DMS53 treated with DMSO at 0.1 percent for 48 hours (cell line): Measurements from ENCODE around the gene TCF4.

Experiments used
- DNase-seq: peaks from one replicate; lab custom pipeline; 2025; ENCODE audit not compliant: unreplicated experiment; lab: John Stamatoyannopoulos, UW

TCF4 gene

DNA sequence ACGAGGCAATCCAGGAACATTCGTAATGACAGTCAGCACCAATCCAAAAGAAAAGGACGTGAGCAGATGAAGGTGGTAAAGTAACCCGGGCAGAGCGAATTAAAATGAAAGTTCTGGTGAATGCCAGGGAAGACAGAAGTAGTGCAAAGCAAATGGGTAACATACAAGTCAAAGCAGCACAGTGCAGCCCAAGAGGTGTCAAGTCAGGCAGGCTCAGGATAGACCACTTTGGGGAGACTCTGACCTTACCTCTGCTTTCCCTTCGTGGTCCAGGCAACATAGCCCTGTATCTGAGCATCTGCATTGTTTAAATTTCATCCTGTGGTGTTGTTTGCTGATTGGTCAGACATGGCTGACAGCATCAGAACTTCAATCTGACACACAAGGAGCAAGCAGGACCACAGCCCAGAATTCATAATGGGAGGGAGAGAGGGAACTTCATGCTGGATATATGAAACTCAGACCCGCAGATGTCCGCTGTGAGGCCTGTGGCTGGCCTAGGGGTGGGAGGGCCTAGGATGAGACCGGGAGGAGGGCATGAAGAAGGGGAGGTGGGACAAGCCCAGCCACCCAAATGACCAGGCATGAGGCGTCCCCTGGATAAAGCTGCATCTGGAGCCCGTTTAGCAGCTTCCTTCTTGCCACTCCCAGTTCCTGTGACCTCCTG lies 285.7 kb downstream of the TCF4 start:
- no peak for DNase-seq

DNA sequence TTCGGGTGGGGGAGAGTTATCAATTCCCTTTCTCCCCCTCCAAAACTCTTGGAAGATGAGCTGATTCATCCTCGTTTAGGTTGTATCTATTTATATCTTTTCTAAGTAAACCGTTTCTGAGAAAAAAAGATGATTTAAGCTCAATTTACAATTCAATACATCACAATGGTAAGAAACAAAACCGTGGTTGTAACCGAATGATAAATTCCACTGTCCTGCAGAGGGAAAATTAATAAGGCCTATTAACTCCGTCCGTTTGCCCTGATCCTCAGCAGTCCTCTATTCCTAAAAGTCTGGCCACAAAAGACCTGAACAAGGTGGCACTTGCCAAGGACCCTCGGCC lies 286.2 kb downstream of the TCF4 start:
- DNase-seq, result no peak

DNA sequence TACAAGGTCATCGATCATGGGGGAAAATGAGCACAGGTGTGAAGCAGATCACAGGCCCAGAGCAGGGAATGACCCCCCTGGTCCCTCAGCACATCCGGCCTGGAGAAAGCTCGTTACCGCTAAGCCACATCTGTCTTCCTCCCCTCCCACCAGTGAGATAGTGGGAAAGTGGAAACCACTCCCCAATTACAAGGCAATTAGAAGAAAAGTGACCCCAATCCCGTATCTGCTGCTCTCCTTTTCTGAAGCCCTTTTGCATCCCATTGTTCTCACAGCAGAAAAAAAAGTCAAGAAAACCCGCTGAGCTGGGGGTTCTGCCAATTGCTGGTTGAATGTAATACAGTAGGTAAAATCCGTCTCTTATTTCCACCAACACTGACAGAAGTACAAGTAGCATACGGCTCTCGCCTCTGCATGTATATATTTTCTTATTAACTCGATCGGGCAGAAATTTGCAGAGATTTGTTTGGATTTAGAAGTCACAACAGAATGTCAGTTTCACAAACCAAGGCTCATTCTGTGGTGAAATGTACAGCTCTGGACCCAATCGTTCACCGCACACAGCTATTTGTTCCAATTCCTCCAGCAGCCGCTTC lies 287.0 kb downstream of the TCF4 start:
- DNase-seq, result no peak

DNA sequence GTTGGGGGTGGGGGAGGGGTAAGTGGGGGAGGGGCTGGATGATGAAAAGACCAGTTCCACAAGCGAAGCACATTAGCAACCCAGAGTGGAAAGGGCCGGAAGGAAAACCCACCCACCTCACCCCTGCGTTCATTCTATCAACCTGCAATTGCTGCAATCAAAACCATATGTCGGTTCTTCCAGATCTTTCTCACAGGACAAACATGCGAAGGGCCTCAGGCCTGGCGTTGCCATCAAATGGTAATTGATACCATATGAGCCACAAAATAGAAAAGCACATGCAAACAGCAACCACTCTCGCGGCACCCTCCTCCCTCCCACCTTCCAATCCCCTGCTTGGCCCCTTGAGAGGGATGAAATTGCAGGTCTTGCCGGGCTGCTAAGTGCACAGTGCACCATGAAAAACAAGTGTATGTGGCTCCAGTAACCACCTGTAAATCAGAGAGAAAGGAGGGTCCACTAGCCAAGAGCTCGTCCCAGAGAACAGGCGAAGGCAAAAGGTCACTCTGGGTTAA lies 287.5 kb downstream of the TCF4 start:
- DNase-seq, result no peak

DNA sequence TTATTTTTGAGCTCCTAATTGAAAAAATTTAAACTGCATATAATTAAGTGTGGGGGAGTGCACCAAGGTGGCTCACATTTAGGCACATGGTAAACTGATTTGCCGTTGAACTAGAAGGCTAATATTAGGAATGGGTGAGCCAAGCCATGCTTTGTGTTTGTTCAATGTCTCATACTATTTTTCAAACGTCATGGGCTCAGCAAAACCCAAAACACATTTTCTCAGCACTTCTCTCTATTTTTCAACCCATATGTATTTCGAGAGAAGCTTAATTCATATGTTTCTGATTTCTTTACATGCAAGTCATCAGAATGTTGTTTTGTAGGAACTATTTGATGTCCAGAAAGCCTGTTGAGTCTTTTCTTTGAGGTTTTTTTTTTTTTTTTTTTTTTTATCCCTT lies 291.2 kb downstream of the TCF4 start:
- DNase-seq, result no peak

DNA sequence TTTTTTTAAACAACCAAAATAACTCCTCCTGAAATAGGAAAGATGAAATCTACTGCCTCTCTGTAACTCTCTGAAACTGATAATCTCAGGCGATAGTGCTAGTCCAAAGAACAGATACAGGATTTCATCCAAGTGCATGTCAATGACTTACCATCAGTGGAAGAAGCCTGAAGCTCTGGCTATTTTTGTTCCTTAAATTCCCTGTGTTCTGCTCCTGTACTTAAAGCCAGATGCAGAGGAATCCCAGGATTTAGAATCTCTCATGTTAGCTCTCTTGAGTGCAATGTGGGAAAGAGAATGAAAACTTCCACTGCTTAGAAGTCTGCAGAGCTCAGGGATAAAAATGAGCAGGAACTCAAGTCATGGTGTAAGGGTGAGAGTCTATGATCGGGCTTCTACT lies 291.9 kb downstream of the TCF4 start:
- DNase-seq, result no peak

DNA sequence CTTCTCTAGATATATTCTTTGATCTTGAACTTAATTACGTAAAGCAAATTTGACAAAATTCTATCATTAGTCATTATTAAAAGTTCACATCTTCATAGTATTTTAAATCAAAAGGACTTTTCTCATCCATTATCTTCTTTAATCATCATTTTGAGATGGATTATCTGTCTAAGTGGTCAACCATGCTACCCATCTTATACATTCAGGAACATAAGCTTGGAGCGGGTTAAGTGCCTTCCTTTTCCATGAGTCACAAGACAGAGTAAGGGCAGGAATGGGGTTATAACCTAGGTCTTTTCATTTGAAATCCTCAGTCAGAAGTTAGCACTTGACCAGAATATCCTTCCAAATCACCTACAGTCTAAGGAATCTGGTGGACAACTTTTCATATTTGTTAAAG lies 297.1 kb downstream of the TCF4 start:
- no peak for DNase-seq

DNA sequence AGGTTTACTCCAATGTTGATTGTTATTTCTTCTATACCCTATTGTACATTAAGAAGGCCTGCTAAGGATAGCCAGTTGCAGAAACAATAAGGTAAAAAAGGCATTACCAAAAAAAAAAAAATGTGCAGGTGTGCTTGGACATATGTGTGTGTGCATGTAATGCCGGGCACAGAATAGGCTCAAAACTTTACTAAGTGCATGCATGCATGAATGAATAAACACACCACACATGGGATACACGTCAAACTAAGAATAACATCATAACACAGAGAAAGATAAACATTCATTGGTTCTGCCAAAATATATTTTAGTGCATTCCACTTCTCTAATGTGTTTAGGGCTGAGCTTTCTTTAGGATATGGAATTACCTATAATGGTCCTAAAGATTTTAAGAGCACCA lies 298.2 kb downstream of the TCF4 start:
- no peak for DNase-seq

DNA sequence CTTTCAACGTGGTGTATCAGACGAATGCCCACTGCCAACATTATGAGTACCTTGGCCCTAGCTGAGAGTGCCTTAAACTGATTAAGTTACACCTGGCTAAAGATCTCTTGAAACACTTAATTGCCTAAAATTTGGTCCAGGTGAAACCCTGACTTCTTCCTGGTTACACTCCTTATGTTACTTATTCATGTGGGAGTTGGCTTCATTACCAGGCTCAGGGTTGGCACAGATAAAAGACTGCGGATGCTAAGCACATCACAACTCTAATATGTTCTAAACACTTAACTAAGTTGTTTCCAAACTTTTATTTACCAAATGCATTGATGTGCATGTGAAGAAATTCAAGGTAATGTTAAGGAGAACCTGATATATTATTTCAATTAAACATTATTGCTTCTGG lies 298.9 kb downstream of the TCF4 start:
- DNase-seq, result no peak

DNA sequence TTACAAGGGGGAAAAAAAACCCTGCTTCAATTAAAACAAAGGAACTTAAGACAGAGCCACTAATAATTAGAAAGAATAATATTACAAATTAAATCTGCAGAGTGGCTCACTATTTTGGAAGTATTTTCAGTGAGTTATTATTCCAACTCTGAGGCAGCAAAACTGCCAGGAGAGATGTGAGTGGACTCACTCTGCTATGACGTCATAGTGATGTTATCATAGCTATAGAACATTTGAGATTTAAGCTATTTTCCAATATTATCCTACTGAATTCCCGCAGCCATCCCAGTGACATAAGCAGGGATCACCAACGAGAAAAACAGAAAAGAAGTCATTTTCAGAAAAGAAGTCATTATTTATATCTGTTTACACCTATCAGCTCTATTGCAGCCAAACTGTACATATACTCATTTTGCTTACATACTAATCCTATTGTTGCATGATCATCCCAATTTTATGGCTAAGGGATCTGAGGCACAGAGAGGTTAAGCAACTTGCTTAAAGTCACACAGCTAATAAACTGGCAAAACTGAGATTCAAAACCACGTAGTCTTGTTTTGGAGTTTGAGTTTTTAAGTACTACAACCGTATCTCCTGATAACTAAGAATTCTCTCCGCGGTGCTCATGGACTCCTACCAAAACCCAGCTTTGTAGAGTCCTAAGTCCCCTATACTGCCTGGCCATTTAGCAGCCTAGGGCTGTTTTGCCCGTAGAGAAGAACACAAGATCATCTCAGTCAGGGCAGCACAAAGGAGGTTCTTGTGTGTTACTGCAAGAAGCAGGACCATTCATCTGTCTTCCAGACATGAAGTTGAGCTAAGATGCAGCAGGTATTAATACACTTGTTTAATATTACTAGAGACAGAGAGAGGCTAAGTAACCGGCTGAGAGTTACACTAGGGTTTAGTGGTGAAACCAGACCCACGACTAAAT lies 299.8 kb downstream of the TCF4 start:
- no peak for DNase-seq

DNA sequence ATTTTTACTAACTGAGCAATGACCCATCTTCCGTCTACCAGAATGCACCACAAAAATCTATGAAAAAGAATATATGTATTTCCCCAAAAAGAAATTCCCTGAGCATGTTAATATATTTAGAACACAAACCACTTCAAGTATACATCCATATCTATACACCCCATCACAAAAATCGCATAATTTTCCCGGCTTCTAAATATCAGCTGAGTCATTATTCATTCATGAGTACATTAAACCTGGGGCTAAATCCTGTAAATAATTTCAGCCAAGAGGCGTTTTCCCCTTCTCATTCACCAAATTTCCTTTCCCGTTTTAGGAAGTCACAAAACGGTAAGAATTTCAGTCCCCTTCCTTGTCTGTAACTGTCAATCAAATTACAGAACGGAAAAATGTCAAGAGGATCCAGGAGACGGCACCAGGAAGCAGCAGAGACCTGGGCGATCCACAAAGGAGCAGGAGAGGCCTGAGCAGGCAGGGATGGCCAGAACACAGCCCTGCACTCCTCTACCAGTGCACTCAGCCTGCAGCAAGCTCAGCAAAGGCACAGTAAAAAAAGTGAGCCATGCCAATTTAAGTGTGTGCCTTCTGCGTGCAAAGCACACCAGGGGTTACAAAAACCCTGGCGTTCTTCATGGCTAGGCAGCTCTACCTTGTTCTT lies 300.7 kb downstream of the TCF4 start:
- no peak for DNase-seq

DNA sequence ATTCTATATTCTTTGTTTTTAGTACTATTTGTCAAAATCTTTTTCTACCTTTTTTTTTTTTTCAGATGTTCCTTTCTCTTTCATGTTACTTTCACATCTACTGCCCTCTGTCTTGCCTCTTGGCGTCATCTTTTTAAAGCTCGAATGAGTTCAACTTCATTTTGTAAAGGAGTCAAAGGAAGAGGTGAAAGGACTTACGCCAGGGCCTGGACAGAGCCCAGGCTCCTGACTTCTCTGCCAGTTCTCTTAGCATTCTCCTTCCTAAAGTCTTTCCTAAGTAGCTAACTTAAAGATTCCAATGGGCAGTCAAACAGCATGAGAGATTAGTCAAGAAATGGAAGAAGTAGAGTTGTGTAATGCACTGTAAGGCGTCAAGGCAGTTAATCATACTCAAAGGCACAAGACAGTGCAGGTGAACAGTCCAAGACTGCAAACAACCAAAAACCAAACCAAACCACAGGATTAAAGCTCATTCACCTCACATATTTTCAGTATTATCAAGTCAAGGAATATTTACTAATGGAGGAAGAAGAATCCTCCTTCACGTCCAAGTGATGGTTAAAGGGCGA lies 301.7 kb downstream of the TCF4 start:
- no peak for DNase-seq

DNA sequence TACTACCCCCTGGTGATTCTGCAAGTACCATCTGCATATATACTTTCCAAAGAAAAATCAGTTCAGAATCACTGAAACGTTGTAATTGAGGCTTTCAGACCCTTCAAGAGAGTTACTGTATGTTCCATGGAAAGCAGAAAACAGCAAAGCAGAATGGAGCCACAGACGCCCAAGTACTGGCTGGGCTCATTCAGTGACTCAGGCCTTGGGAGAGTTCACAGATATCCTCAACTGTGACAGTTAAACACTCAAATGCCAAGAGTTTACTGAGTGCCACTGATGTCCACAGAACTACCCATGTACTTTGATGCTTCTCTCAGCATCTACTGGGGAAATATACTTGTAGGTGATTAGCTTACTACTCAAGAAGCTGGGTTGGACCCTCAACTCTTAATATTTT lies 303.4 kb downstream of the TCF4 start:
- no peak for DNase-seq

DNA sequence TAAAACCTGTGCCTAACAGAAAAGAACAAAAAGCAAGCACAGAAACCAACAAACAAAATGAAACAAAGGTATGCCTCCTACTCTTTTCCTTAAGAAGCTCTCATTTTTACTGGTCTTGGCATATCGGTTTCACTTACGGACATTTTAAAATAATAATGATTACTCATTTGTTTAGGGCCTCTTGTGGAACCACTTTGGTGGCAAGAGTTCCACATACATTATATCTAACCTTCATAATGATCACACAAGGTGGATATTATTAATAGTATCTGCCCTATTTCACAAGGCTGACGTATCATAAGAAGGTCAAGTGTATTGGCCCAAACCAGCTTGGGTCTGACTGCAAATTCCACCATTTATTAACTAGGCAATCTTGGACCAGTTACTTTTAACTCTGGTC lies 304.7 kb downstream of the TCF4 start:
- DNase-seq, result no peak

DNA sequence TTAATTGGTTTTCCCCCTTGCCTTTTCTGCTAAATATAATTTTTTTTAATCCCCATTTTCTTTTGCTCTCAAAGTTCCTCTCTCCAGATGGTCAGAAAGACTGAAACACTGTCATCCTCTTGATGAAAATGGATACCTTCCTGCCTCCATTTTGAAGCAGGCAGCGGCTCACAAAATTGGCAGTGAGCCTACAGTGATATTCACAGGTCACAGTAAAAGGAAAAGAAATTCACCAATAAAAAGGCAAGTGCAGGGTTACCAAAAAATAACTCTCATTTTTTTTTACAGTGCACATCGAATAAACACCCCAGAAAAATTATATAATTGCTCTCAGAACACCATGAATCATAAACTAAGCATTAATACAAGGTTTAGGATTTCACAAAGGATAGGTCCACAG lies 307.5 kb downstream of the TCF4 start:
- DNase-seq, result no peak

DNA sequence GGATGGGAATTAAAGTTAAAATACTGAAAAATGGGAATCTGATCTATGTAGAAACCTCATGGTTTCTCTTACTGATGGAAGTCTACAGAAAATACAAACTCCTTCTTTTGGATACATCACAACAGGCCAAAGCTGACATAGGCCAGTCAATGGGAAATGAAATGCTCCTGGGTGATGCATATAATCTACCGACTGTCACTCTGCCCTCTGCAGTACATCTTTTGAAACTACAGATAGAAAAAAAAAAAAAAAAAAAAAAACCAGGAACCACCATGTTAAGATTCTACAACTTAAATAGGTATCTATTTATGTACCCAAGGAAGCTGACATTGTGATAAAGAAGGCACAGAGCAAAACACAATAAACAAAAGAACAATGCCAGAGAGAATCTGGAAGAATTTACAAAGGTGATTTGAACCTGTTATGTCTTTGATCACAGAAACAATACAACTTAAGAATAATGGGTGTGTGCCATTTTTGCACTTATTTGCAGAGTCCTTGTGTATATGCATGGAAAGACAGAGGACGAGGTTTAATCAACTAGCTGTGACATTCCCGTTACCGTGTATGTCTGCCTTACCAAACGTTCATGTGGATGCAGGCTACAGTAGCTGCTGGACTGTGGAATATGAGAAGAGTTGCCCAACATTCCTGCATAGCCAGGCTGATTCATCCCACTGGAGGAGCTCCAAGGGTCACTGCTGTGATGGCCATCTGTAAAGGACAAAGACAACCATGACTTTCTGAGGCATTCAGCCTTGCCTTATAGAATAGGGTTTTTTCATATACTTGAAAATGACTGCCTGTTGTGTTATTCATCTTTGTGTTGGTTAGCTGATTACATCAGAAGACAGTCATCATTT lies 312.7 kb downstream of the TCF4 start:
- peak; percentile 45 for DNase-seq

DNA sequence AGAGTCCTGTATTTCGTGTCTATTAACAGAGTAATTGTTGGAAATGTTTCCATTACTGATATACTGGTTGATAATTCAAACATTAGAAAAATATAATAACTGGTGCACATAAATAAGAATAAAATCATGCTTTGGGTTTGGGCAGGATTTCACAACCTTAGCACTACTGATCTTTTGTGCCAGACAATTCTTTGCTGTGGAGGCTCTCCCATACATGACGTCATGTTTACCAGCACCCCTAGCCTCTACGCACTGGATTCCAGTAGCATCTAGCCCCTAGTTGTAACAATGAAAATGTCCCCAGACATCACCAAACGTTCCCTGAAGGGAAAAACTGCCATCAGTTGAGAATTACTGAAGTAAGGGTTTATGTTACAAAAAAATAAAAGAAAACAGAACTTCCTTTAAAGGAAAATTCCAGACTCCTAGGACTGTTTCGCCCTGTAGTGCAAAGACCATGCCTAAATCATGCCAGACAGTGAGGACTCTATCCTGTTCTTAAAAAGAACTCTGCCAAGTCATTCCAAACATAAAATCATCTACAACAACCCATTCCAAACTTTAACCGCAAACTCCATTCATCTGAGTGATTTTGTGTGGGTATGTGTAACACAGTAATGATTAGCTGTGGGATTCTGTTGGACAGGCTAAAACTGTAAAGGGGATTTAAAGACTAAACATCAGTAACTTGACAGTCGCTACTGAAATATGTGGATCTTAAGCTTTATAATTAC lies 315.3 kb downstream of the TCF4 start:
- no peak for DNase-seq

DNA sequence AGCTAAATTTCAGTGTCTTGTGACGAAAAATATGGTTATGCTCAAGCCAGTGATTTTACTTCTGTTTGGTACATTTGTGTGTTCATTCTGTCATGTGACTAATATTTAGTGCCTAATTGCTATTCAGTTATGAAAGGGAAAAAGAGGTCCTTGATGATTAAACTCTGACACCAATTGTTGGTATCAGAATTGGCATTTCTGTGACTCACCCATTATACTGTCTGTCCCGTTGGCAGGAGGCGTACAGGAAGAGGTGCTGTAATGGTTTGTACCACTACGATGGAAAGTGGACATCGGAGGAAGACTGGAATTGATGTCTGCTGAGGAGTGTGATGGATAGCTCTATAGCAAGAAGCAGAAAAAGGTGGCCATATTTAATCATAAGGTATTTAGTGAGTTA lies 318.4 kb downstream of the TCF4 start:
- no peak for DNase-seq

DNA sequence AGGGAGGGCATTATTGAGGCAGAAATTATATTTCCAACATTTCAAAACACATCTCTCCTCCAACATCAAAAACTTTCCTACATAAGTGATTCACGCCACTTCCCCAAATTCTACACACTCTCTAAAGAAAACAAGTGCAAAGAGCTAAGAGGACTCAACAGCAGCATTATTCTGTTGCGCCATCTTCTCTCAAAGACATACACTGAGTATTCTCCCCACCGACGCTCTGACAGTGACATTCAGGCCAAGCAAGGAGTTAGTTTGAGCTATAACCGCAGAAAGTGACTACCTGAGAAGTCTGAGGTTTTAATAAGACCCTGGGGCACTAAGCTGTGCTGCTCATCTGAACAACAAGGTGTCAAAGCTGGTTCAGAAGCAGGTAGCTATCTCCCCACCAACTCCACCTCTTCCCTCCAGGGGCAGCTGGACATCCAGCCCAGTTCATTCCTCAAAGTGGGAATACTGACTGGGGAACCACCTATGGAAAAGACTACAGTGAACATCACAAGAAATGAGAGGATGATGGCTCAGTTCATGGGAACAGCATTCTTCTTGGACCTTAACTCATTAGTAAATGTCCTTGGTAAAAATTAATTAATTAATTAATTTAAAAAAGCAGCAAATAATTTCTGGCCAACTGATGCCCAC lies 319.2 kb downstream of the TCF4 start:
- no peak for DNase-seq
